GM18517 (cell line): Measurements from ENCODE around the gene SH3PXD2A.
"Not testable (repeated sequence)": the region's sequence is repeated elsewhere in the genome, so short reads cannot be mapped to it uniquely, and the experiment has no call there.

Experiments used
- ATAC-seq: cut with Tn5 transposase; IDR thresholded peaks from one replicate; pipeline ENCODE4 v1.9.1; 2021; ENCODE audit warnings: mild to moderate bottlenecking, moderate library complexity; ENCODE audit not compliant: unreplicated experiment

SH3PXD2A gene

DNA sequence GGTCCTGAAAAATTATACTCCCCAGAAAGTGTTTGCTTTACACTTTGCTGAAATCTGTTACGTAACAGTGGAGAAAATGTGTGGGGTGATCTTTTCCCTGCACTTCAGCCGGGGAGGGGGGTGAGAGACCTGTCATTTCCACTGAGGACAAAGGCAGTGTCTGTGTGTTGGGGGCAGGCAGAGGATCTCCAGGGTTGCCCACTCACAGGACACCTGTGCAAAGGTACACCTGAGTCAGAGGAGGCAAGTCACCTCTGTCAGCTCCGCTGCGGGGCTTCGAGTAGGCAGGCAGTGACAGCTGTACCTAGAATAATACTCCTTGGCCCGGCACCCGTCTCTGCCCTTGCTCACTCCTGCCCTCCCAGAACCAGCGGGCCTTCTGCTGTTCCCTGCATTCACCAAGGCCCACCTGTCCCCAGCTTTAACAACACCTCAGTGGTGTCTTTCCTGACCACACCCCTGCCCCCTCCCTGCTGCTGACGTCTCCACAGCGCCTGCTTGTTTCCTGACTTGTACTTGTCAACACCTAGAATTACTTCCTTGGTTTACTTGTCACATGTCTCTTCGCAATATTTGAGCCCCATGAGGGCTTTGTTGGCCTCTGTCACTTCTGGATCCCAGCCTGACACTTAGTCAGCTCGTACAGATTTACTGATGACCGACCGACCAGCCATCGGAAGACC is 202.6 kb downstream of the SH3PXD2A start:
- ATAC-seq: no peak

DNA sequence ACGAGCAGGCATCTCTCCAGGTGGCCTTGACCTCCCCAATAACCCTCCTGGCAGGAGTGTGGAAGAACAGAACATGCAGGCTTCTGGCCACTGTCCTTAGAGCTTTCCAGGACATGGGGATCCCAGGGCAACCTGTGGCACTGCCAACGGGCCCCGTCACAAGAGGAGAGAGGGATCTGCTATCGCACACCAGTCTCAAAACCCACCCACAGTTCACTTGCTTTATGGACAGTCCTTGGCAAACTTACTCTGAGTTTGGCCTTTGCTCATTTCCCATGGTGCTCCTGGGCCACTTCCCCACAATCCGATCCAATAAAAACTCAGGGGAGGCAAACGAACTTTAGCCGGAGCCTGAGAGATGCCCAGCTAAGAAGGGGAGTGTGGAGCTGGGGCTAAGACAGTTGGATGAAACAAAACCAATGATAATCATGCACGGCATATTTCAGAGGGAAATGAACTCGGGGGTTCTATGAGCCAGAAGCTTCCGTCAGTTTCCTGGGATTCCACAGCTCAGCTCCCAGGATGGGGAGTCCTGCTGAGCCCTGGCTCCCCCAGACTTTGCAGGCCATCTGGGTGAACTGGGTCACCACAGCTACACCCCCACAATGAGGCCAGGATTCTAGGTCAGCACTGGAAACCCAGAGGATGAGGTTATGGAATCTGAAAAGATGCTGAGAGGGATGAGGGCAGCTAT is 203.4 kb downstream of the SH3PXD2A start:
- ATAC-seq: no peak

DNA sequence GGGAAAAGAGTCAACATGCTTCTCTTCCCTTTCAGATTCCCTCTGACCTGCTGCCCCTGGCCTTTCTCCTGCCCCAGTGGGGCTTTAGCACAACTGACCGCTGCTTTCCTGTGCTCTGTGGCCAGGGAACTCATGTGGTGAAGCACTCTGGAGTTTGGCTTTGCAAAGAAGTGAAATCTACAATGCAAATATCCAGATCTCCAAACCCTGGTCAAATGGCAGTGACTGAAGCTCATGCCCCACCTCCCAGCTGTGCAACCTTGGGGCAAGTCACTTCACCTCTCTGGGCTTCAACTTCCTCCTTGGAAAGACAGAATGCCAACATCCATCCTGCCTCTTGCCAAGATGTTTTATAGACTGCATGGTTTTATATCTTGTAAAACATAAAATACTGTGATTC is 204.0 kb downstream of the SH3PXD2A start:
- no peak for ATAC-seq

DNA sequence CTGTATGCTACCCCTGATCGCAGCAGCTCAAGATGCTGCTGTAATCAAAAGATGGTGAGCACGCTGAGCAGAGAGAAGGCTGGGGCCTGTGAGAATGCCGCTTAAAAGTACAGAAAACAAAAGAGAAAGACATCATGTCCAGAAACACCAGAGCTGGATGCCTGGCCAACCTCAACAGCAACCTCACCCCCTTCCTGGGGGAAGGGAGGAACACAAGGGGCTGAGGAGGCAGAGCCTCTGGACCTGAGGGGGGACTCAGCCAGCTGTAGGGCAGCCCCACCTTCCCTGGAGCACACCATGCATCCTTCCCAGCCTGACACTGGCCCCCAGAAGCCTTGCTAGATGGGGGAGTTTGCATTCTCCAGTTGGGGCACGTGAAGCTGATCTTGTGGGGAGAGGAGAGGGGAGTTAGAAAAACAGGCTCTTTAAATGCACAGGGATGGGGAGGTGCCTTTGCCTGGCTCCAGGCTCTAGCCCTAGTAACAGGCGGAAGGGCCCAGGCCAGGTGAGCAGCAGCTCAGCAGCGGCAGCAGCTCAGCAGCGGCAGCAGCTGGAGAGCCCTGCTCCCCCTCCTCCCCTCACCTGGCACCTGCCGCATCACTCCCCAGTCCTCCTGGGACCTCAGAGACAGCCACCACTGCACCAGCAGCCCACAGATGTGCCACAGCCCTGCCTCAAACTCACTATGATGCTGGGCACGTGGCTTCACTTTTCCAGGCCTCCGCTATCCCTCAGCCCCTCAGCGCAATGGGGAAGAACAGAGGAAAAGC is 205.5 kb downstream of the SH3PXD2A start:
- no peak for ATAC-seq

DNA sequence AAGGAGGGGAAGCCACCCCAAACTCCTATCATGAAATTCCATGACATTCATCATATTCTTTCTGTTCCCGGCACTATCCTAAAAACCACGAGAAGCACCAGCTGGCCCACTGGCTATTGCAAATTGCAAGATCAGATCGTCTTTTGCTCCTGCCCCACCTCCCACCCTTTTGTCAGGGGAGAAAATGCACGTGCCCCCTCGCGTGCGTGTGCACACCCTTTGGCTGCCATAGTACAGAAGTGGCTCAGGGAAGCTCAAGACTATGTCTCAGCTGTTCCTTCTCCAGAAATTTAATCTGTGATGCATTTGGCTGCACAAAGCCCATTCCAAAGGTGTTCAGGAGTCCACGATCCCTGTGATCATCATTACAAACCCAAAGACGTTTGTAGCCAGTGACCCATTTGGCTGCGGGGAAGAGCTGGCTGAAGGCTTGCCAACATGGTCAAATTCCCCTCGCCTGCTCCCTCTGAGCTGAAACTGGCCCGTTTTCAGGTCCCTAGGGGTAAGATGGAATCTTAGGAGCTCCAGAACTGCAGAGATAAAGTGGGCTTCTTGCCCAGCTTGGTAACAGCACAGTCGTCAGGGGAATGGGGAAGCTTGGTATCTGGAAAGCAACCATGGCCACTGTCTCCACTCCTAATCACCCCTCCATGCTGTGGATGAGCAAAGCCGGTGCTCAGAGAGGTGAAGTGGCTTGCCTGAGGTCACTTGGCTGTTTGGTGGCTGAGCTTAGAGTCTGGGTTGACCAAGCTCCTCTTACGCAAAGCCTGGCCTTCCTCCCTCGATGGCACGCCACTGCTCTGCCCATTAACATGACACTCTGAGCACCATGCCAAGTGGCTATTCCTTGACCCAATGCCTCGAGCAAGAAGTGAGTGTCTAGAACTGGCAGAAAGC is 206.5 kb downstream of the SH3PXD2A start:
- ATAC-seq: no peak

DNA sequence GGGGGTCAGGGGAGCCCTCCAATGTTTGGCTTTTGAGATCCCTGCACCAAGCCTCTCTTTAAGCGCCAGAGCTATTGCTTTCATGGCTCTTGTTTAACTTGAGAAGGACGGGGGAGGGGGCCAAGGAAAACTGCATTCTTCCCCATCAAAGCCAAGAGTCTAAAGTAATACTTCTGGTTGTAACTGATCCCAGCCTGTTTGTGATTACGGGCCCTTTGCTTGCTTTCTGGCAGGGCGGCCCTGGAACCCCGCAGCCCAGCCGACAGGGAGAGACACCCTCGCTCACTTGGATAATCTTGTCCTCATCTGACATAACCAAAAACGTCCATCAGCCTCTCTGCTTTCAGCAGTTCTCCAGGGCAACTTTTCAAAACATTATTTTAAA is 207.1 kb downstream of the SH3PXD2A start:
- ATAC-seq: no peak

DNA sequence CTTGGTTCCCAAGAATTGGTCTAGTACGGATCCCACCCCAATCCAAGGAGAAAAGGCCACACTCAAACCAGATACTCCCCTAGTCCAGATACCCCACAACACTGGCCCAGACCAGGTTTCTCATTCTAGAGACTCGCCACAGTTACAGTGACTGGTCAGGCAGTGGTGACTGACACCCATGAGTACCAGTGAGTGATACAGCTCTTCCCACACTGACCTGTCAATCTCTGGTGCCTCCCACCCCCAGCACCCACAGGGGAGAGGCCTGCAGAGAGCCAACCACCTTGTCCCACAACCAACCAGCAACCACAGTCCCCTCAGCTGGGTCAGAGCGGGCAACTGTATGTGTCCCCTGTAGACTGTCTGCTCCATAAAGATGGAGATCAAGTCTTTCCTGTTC is 209.1 kb downstream of the SH3PXD2A start:
- no peak for ATAC-seq

DNA sequence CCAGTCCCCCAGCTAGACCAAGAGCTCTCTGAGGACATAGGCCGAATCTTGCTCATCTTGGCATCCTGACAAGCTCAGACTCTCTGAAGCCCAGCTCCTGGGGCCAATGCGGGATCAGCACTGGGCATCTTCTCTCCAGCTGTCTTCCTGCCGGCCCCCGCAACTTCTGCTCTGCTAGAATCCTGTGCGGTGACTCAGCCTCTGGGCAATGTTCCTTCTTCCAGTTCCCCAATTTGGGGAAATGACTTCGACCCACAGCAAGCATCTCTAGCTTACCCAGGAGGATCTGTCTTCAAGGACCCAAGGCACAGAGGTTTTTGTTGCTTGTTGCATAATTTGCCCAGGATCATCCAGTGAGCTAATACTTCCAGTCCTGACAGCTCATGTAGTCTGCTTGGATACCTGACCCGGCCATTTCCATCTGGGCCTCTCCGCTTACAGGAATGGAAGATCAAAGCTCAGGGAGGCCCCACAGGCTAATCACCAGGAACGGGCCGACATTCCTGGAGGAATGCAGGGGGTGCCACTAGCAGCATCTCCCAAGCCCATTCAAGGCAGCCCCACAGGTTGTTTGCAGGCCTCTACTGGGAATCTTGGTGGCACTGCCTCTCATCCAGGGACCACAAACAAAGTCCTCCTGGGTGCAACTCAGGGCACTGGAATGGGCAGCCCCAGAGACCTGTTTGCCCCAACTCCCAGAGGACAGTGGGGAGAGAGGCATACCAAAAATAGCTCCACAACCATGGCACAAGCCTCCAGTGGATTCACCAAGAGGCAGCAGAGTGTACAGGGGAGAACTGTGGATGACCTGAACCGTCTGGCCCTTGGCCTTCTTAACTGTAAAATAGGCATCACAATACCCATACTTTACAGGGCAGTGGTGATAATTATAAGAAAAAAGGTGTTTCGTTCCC is 210.0 kb downstream of the SH3PXD2A start:
- ATAC-seq: no peak

DNA sequence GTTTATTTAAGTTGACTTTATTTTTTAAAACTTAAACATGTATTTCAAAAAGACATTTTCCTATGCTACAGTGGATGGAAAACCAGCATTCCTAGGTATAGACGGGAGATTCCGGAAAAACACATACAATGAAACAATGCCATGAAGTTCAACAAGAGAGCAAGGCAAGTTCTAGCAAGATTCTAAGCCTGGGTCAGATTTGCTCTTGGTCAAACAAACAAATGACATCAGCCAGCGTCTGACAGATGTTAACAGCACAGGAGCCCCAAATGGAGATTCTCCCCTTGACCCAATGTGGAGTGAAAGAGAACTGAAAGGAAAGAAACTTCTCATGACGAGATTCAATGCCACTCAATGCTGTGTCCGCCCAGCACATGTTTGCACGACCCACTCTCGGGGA is 212.0 kb downstream of the SH3PXD2A start:
- ATAC-seq: no peak

DNA sequence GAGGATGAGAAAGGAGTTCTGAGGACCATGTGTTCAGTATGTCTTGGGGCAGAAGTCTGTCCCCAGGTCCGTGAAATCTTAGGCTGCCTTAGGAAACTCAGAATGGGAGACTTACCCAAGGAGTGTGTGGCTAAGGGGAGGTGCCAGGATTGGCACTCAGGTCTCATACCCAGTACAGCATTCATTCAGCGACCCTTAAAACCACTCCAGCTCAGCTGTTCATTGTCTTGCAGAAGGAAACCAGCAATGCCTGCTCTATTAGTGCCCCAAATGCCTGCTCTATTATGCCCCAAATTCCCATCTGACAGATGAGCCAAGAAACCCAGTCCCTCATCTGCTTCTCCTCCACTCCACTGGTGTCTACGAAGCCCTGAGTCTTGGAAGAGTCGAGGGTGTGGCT is 214.1 kb downstream of the SH3PXD2A start:
- no peak for ATAC-seq

DNA sequence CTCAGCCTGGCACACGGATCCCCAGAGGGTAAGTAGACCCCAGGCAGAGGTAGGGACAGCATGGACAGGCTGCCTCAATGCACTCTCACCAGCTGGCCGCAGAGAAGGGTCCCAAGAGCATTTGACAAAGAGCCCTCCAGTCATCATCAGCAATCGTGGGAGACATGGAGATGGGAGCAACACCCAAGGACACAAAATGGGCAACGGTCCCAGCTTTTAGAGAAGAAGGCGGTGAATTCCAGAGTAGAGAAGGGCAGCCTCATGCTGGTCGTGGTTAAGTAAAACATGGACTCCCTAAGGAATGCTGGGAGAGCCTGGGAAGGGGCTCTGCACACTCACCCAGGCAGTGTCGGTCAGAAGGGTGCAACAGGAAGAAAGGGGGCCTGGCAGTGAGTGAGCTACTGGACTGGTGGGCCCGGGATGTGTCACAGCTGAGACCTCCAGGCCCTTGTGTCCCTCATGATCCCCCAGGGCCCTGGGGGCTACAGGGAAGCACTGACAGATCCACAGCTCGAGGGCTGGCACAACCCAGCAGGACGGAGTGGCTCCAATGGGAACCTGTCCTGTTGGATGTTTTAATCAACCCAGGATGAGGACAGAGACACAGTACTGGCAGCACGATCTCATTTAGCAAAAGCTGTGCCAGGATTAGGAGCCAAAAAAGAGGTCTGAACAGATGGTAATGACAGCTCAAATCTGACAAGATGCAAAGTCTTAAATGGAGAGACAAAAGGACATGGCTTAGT is 214.8 kb downstream of the SH3PXD2A start:
- no peak for ATAC-seq

DNA sequence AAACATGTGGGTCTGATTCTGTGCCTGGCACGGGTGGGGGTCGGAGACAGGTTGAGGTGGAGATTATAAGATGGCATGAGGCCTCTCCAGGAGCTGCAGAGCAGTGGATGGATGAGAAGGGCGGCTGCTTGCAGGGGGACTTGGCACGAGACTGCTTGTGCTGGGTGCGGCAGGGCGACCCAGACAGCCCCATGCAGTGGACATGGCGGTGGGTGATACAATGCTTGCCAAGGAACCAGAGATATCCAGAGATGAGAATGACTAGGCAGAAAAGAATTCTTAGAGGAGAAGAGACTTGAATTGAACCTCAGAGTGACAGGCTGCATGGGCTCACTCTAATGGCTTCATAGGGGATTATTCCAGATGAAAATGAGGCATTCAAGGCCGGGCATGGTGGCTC is 216.4 kb downstream of the SH3PXD2A start:
- no peak for ATAC-seq

DNA sequence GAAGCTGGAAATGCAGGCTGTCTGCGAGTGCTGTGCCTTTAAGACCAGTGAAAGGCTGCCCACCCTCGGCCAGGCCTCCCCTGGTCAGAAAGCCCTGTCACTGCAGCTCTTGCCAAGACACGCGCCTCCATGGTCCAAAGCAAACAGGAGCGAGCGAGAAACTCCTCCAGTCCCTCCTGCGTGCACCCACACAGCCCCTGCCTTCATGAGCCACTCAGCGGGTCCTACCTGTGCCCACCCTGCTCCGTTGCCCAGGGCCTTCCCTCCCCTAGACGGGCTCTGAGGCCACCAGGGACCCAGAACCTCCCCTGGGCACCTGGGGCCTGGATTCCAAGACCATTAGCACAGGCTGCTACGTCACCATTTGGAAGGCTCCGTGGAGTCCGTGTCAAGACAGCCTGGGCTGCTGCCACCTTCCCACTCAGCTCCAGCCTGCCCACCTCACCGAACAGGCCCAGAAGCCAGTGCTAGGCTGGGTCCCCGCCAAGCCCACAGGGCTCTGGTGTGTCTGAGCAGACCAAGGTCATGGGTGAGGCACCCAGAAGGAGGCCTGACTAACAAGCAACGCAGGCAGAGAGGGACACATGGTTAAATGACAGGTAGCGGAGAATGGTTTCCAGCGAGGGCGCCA is 217.3 kb downstream of the SH3PXD2A start:
- ATAC-seq: no peak

DNA sequence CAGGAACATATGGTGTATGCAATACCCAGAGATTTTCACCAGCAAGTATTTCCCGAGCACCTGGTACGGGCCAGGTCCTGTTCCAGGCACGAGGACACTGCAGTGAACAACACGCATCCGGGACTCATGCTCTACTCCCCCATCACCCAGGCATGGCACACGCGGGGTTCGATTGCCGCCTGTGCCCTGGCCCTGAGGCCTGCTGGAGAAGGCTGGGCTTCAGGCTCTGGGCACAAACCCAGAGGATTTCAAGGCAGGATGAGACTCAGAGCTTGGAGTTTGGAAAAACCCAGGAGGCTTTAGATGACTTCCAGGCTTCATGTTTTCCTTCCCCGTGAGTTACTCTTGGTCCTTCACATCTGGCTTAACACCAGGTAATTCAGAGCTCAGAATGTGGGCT is 218.4 kb downstream of the SH3PXD2A start:
- ATAC-seq: no peak

DNA sequence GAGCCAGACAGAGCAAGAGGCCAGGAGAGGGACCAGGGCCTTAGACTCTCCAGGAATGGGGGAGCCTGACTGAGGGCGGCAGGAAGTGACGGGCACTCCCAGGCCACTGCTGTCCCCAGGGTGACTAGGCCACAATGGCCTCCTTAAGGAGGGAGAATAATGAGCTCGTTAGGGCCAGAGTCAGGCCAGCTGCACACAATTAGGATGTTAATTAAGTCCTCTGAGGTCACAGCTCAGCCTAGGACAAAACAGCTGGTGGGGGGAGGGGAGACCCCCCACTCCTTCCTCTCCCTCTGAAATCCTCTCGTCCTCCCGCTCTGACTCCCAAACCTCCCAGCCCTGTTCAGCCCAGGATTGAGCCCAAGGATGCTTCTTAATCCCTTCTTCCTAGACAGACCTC is 218.9 kb downstream of the SH3PXD2A start:
- no peak for ATAC-seq

DNA sequence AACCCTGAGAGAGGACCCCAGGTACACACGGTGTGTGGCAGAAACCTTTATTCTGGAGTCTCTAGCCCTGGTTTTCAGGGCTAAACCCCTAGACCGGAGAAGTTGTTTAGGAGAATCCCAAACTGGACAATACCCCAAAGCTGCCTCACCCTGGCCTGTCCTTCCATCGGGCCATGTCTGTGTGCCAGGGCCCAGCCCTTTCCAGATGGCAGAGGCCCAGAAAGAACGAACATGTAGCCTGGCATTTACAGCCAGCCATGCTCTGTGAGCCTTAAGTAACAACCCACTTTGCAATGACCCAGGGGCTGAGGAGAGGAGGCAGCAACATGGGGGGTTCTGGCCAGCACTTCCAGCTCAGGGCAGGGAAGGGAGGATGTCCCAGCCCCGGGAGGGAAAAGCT is 219.8 kb downstream of the SH3PXD2A start:
- ATAC-seq: no peak

DNA sequence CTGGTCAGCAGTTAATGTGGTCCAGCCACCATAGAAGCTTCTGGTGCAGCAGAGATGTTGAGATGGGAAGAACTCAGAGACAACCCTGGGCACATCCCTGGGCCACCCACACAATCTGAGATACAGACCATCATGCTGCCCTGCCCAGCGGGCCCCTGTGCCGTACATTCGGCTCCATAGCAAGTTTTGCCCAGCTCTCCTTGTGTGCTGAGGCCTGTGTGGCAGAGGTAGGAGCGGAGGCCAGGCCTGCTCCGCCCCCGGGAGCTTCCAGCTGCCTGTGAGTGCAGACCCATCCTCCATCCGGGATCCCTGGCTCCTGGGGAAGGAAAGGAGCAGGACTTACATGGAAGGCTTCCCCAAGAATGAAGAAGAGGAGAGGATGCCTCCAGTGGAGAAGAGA is 221.5 kb downstream of the SH3PXD2A start:
- ATAC-seq: no peak

DNA sequence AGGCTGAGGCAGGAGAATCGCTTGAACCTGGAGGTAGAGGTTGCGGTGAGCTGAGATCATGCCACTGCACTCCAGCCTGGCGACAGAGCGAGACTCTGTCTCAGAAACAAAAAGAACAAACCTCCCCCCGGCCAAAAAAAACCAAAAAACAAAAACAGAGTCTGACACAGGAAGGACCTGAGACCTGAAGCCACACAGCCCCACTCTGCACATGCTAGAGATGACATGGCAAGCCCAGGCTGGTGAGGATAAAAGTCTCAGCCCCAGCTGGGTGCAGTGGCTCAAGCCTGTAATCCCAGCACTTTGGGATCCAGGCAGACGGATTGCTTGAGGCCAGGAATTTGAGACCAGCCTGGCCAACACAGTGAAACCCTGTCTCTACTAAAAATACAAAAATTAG is 222.5 kb downstream of the SH3PXD2A start:
- ATAC-seq: not testable (repeated sequence)

DNA sequence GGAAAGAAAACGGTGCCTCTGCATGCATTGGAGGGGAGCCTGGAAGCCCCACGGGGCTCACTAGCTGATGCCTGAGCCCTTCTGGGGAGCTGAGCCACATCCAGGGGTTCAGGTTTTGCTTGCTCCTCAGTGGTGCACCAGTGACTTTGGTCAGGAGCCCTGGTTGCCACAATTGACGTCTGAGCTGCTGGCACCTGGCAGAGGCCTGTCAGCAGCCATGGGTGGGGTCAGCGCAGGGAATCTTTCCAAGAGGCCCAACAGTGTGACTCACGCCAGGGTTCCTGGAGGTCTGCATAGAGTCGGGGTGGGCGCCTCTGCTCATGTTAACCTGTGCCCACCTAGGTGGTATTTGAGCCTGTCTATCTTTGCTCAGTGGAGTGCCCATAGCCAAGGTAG is 223.1 kb downstream of the SH3PXD2A start:
- no peak for ATAC-seq
